ENCODE measurements around the gene ZNF511.

ZNF511 gene

DNA sequence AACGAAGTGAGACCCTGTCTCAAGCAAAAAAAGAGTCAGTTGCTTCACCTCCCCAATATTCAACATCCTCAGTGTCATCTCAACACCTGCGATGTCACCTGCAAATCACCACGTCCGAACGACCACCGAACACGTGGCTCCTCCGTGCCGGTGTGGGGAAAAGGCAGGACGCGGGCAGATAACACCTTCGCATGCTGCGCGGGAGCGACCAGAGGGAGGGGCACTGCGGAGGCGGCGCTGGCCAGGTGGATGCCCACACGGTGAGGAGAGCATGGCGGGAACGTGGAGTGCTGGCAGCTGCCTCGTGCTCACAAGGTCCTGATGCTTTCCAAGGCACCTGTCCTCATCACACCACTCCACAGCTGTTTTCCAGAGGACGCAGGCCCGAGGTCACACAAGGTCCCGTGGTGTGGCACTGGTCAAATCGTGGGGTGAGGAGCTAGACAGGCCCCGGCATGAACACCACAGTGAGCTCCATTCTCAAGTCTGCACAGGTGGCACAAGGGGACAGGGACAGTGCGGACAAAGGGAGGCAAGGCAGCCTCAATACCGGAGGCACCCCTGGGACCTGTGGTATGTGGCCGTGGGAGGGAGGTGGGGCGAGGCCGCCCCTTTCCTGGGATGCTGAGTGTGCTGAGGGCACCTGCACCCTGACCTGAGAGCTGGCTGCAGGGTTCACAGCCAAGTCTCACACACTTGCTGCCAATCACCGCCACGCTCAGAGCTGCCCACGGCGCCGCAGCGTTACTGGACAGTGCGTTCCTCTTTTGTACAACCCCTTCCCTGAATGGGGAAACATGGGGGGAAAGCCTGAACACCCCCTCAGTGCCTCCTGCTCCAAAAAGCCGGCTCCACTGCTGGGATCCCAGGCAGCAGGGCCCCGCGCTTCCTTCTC is 13.0 kb upstream of the ZNF511 start:
- DNase-seq: no peak

DNA sequence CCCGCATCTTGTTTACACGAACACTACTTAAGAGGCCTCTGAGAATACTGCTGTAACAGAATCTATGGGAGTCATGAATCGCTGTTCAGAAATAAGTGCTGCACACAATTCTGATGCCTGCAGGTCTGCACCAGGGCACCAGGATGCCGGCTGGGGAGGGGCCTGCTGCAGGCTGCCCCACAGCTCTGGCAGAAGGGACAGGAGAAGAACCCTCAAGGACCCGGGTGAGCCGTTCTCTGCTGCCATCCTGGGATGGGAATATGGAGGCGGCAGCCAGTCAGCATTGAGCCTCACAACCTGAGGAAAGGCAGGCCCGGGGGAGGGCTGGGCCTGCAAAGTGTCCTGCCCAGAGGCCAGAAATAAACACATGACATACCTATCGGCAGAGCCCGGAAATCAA is 11.2 kb upstream of the ZNF511 start:
- no peak for DNase-seq

DNA sequence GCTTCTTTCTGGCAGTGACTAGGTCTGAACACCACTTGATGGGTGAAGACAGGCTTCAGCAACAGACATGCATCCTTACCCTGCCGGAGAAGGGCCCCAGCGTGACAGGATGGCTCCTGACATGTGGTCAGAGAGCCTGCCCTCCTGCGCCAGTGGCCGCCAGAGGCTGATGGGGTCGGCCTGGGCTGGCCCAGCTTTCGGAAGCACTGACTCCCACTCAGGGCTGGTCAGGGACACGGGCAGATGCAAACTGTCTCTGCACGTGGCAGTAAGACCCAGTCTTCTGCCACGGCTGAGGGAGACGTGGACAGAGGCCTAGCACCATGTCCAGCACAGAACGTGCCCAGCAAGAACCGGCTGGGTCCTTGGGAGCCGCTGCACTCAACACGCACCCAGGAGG is 10.2 kb upstream of the ZNF511 start:
- no peak for DNase-seq

DNA sequence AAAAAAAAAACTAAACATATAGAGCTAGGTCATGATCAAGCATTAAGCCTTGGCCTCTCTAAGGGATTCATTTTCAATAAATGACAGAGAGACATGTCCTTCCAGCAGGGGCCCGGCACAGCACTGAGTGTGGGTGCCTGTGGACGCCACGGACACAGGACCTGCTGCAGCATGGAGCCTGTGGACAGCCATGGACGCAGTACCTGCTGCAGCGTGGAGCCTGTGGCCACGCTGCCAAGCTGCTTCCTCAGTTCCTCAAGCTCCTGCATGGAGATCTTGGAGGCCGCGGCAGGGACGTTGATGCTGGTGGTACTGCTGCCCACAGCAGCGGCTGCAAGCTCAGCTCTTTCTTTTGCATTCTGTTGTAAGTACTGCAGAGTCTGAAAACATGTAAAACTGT is 9.5 kb upstream of the ZNF511 start:
- no peak for DNase-seq

DNA sequence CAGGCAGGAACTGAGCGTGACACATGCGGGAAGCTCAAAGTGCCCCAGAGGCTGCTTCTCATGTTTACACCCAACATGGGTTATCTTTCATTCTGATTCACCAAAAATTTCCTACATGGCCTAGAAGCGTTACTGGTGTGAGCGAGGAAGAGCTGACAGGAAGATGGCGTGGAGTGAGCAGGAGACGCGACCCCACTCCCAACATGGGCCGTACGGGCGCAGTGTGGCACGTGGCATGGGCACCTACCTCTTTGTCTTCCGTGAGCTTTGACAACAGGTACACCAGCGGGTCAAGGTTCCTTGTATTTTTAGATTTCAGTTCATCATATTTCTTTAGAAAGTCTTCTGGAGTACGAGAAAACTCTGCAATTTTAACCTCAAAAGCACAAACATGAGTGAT is 9.0 kb upstream of the ZNF511 start:
- no peak for DNase-seq

DNA sequence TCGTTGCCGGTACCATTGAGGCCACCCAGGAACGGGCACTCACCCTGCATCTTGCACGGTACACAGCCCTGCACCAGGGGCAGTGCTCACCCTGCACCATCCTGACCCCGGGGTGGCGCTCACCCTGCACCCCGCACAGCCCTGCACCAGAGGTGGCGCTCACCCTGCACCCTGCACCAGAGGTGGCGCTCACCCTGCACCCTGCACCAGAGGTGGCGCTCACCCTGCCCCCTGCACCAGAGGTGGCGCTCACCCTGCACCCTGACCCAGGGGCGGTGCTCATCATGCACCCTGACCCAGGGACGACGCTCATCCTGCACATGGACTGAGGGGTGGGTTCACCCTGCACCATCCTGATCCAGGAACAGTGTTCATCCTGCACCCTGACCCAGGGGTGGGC is 6.5 kb upstream of the ZNF511 start:
- no peak for DNase-seq

DNA sequence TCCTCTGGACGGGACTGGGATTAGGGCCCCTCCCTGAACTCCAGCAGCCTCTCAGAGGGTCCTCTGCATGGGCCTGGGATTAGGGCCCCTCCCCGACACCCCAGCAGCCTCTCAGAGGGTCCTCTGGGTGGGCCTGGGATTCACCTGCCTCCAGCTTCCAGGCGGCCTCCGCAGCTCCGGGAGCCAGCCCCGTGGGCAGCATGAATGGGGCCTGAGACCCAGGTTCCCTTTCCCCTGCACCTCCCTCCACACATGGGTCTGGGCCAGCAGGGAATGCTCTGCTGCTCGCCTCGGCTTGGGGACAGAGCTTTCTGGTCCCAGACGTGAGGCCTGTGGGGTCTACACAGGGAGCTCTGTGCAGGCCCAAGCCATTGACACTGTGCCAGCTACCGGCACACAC is 5.5 kb upstream of the ZNF511 start:
- no peak for DNase-seq

DNA sequence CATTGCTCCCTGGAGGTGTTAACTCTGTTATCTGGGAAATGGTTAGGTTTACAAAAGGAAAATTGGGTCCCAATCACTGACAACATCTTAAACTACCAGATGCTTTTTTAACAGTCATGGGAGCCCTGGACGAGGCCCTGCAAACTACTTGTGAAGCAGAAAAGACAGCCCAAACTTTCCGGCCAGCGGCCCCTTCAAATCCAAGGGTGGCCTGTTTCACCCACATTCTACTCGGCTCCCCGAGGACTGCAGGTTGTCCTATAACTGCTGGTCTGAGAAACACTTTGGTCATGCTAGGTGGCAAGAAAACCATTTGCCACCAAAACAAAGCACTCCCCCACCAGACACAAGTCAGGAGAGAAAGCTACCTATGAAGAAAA is 2.6 kb upstream of the ZNF511 start:
- no peak for DNase-seq

DNA sequence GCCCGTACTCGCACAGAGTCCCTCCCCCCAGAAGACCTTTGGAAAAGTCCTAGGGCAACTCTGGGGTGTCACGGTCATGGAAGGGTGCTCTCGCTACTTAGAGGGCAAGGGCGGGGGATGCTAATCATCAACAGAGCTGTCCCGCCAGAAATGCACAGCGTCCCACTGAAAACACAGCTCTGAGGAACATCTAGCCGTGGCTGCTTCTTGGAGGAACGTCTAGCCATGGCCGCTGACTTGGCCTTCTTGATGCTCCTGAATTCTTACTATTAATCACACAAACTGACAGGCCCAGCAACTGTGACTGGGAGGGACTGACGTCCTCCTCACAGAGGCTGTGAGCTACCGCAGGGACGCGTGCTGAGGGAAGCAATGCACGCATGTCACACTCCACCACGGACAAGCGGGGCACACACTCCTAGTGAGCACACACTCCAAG is 1.8 kb upstream of the ZNF511 start:
- DNase-seq: no peak

DNA sequence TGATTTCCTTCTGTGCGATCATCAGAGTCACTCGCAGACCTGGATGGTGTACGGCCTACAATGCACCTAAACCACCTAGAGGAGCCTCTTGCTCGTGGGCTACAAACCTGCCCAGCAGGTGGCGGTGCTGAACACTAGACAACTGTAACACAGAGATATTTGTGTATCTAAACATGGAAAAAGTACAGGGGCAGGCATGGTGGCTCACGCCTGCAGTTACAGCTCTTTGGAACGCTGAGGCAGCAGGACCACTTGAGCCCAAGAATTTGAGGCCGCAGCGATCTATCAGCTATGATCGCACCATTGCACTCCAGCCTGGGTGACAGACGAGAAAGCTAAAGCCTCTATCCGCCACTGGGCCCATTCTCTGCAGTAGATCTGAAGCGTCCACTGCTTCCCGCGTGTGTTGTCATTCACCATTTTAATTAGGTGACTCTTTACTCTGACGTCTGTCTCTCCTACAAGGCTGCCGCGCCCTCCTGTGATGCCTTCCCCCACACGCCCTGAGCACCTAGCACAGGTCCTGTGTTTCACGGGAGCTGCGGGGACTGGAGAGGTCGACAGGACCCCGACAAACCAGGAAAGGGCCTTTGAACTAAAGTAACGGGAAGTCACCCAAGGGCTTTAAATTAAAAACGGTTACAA is 816 bp upstream of the ZNF511 start:
- DNase-seq: peak; percentile 6

DNA sequence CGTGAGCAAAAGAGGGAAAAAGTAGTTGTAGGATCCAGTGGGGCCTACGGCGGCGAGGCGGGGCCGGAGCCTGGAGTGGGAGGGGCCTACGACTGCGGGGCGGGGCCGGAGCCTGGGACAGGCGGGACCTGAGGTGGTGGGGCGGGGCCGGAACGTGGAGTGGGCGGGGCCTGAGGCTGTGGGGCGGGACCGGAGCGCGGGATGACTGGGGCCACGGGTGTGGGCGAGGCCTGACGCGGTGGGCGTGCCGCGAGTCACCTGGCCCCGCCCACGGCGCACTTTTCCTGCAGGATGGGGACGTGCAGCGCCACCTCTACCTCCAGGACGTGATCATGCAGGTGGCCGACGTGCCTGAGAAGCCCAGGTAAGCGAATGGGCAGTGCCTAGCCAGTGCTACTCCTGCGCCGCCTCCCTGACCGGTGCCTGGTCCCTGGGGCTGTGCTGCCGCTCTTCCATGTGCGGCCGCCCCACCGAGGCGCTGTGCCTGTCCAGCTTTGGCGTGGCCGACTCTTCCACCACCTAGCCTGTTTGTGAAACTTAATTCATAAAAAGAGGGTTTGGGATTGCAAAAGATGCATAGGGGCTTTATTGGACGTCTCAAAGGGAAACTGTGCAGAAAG is 496 bp downstream of the ZNF511 start:
- peak; percentile 27 for DNase-seq

DNA sequence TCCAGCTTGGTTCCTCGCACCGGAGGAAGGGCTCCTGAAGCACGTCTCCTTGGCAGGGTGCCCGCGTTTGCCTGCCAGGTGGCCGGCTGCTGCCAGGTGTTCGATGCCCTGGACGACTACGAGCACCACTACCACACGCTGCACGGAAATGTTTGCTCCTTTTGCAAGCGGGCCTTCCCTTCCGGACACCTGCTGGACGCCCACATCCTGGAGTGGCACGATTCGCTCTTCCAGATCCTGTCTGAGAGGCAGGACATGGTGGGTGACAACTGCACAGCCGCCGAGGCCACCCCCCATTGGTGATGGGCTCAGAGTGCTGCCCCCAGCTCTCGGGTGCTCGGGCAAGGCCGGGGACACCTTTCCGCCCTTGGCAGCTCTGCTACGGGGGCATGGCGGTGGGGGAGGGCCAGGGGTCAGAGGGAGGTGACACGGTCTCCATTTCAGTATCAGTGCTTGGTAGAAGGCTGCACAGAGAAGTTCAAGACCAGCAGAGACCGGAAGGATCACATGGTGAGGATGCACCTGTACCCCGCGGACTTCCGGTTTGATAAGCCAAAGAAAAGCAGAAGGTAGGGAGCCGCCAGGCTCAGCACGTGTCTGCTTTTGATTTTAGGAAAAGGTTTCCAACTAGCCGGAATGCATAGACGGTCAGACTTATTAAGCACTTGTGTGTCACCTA is 1.1 kb downstream of the ZNF511 start:
- DNase-seq: peak; percentile 32

DNA sequence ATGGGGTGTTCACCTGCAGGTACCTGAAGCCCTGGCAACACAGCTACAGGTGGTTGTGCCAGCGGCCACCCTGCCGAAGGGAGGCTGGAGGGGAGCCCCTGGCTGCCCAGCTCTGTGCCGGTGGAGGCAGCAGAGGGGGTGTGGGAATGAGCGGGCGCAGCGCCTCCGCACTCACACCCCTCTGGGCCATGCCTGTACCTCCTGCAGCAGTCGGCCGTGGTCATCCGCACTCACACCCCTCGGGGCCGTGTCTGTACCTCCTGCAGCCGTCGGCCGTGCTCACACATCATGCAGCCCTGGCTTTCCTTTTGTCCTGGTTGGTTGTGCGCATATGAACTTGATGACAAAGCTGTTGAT is 1.7 kb downstream of the ZNF511 start:
- no peak for DNase-seq

DNA sequence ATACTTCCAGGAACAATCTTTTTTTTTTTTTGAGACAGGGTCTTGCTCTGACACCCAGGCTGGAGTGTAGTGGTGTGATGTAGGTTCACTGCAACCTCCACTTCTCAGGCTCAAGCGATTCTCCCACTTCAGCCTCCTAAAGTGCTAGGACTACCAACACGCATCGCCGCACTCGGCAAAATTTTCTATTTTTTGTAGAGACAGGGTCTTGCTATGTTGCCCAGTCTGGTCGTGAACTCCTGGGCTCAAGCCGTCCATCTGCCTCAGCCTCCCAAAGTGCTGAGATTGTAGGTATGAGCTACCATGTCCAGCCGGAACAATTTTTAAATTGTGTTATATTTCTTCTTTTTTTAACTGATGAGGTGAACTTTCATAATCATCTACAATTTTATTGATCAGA is 2.1 kb downstream of the ZNF511 start:
- DNase-seq: no peak

DNA sequence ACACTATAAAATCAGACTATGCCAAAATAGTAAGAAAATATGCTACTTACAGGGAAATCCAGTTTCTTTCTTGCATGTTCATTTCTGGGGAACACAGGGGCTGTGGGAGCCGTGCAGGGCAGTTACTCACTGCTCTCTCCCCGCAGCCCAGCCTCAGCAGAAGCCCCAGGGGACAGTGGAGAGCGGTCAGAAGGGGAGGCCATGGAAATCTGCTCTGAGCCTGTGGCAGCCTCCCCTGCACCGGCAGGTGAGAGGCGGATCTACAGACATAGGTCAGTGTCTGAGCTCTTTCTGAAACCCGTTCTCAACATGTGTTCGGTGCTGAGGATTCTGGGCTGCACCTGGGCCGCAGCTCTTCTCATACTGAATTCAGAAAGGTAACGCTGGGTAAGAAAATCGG is 2.9 kb downstream of the ZNF511 start:
- DNase-seq: no peak

DNA sequence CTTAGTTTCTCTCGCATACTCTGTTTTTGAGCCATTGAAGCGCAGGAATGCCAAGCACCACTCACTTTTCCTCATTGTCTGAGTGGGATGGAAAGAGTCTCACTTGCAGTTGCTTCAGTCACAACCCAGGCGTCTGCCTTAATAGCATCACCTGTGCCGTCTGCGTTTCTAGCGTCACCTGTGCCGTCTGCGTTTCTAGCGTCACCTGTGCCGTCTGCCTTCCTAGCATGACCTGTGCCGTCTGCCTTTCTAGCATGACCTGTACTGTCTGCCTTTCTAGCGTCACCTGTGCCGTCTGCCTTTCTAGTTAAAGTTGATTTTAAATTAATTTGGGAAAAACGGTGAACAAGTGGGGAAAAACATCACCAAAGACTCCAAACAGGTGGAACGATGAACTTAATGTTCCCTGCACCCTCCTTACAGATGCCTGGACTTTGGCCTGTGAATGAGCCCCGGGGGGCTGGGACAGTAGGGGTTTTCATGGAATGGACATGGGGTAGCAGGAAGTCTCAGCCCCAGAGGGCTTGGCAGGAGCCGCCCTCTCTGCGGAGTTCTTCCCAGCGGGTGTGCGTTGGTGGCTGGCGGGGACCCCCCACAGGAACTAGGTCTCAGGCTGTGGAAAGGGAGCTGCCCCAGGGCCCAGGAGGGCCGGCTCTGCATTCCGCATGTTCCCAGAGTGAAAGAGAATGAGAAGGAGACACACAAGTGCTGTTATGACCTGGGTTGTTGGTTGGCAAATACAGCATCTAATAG is 3.5 kb downstream of the ZNF511 start:
- no peak for DNase-seq

DNA sequence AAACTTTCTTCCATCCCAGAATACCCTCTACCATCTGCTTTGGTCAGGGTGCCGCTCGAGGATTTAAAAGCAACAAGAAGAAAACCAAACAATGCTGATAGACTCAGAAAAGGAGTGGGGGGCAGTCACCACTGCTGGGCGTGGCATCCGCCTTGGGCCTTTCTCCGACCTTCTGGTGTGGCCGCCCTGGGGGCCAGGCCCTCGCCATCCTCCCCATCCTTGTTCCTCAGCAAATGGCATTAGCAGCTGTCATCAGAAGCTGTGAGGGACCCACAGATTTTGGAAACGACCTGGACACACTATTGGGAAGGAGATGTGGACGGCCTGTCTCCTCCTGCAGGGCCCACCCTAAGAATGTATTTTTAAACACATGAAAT is 4.0 kb downstream of the ZNF511 start:
- no peak for DNase-seq

DNA sequence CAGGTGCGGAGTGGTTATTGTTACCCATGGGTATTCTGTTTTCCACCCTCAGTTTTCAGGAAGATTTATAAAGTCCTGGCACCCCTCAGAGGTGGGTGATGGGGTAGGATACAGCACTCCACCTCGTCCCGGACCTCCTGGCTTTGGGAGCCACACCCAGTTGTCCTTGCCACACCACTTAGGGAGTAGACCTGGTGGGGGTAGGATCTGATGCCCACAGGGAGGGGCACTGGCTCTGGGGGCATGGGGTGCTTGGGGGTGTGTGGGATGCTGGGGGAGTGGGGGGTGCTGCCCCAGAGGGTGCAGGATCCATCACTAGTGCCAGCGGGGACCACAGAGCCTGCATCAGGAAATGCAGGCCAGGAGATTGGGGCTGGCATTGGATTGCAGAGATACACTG is 4.5 kb downstream of the ZNF511 start:
- DNase-seq: no peak

DNA sequence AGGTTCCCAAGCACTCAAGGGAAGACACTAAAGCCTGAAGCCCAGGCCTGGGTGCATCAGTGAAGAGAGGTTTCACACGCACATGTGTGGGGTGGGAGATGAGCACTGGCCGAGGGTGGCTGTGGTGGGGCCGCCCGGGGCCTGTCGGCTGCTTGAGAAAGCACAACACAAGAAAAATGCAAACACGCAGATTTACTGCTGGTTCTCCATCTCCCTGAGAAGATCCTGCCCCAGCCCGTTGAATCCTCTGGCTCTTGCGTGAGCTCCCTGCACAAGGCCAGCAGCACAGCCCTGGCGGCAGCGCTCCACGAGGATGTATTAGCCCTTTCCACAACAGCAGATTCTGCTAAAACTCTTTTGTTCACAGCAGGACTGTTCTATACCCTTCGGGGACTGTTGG is 6.2 kb downstream of the ZNF511 start:
- no peak for DNase-seq

DNA sequence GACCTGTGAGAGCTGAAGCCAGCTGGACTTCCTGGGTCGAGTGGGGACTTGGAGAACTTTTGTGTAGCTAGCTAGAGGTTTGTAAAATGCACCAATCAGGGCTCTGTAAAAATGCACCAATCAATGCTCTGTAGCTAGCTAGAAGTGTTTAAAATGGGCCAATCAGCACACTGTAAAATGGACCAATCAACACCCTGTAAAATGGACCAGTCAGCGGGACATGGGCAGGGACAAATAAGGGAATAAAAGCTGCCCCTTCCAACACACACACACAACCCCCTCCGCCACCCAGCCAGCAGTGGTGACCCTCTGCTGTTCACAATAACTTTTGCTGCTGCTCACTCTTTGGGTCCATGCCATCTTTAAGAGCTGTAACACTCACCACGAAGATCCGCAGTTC is 7.1 kb downstream of the ZNF511 start:
- DNase-seq: no peak

DNA sequence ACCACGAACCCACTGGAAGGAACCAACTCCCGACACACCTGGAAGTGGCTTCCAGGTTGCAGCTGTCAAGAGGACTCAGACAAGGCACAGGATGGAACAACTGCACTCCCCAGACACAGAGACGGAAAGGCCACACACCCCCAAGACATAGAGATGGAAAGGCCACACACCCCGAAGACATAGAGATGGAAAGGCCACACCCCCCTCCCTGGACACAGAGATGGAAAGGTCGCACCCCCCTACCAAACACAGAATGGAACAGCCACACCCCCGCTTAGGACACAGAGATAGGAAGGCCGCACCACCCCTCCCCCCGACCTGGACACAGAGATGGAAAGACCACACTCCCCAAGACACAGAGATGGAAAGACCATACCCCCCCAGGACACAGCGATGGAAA is 7.6 kb downstream of the ZNF511 start:
- no peak for DNase-seq

DNA sequence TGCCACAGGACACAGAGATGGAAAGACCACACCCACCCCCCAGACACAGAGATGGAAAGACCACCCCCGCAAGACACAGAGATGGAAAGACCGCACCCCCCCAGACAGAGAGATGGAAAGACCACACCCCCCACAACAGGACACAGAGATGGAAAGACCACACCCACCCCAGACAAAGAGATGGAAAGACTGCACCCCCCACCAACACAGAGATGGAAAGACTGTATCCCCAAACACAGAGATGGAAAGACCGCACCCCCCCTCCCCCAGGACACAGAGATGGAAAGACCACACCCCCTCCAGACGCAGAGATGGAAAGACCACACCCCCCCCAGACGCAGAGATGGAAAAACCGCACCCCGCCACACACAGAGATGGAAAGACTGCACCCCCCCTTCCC is 8.0 kb downstream of the ZNF511 start:
- DNase-seq: no peak

DNA sequence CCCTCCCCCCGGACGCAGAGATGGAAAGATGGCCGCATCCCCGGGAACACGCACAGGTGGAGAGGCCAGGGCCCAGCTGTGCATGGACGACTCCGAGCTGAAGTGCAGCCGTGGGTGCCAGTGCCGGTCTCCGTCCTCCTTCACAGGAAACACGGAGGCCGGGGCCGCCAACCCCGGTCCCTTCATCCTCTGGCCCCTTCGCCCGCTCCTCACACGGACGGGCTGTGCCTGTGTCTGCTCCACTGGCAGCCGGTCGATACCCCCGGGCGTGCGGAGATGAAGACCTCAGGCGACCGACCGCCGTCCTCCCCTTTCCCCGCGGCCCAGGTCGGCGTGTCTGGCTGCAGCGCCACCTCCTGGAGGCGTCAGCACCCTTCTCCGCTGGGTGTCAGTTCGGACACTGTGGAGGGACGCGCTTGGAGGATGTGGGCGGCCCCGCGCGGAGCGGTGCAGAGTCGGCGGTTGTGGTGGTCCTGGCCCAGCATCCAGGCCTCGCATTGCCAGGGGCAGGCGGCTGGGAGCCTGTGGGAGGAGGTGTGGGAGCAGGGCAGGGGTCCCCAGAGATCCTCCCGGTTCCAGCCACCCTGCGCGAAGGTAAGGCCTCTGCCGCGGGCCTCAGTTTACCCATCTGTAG is 9.9 kb downstream of the ZNF511 start:
- no peak for DNase-seq

Data from DMS79 (cell line).